K562 (cell line): ENCODE data around the gene LDLRAD3. TPM values are rescaled to one million over a fixed set of nuclear protein-coding genes. Genes with fewer than 3 reads are reported as not detected.
A peak's percentile ranks its signal among the peaks of the same experiment; 100 is the strongest.

ENCODE experiments used
- ATAC-seq: fragments of 200-7000 bp; cut with Tn5 transposase; 3 replicates; pipeline ENCODE4 v1.9.1; 2020; ENCODE audit warnings: moderate library complexity
- BruUV-seq: library from RNA; stranded (reverse); fragments of 400-500 nt; replicated peaks from 2 replicates; lab custom pipeline; 2021; lab: Mats Ljungman, UMichigan
- CTCF ChIA-PET: fragments of 300-600 bp; formaldehyde crosslinking; extraction: SDS; loops from one replicate; lab custom pipeline; 2021; ENCODE audit warnings: low intra/inter-chr PET ratio; lab: Yijun Ruan, JAX
- POLR2A ChIA-PET: fragments of 300-600, 350-650 bp; sonication (Branson Sonifier 250); formaldehyde crosslinking; extraction: SDS; loops from one replicate; lab custom pipeline; 2021; ENCODE audit warnings: antibody characterized with exemption, inconsistent platforms; lab: Yijun Ruan, JAX
- DNase-seq, 4 experiments: peaks; one replicate each; pipeline versions ENCODE4 v3.0.0 to v3.0.0-alpha.2; 2011 to 2018; ENCODE audit warnings: low spot score in 3 of 4, mixed read lengths in 3 of 4; ENCODE audit errors: extremely low read depth in 1 of 4
- FAIRE-seq: peaks from 2 replicates; lab custom pipeline; 2011; peaks lifted over from hg19 to GRCh38; lab: Jason Lieb, UNC
- H2AFZ ChIP-seq: 2 replicates; pipeline ENCODE4 v1.6.0; 2011; ENCODE audit warnings: low read depth, low read length, control low read depth, inconsistent platforms
- H3K27ac ChIP-seq: fragments of 200-600 bp; 3 replicates; pipeline ENCODE4 v1.8.0; 2011; ENCODE audit warnings: low read depth, mild to moderate bottlenecking, control low read depth, inconsistent platforms, low read length, moderate library complexity, mixed read lengths; ENCODE audit errors: extremely low read depth
- H3K27me3 ChIP-seq, 2 experiments: fragments of 300-600 bp in 1 of 2; 2 replicates in 1 of 2; 3 replicates in 1 of 2; pipeline versions ENCODE4 v1.6.0 to v1.8.0; 2011; ENCODE audit warnings: inconsistent platforms in 2 of 2, low read length in 2 of 2, mild to moderate bottlenecking in 1 of 2, mixed read lengths in 1 of 2, moderate library complexity in 1 of 2; ENCODE audit not compliant: control insufficient read depth in 2 of 2, insufficient read depth in 2 of 2
- H3K36me3 ChIP-seq: fragments of 300-600 bp; 3 replicates; pipeline ENCODE4 v1.8.0; 2011; ENCODE audit warnings: mild to moderate bottlenecking, low read length, inconsistent platforms; ENCODE audit not compliant: control insufficient read depth, insufficient read depth
- H3K4me1 ChIP-seq, 2 experiments: fragments of 200-600 bp in 1 of 2; replicated peaks in 1 of 2; 2 replicates in 1 of 2; 3 replicates in 1 of 2; pipeline versions ENCODE4 v1.5.1 to v1.8.0; 2011; ENCODE audit warnings: inconsistent platforms in 2 of 2, low read length in 2 of 2, mild to moderate bottlenecking in 1 of 2, mixed read lengths in 1 of 2, moderate library complexity in 1 of 2; ENCODE audit not compliant: control insufficient read depth in 2 of 2, insufficient read depth in 2 of 2
- H3K4me2 ChIP-seq: 2 replicates; pipeline ENCODE4 v1.6.1; 2011; ENCODE audit warnings: low read length, control low read depth, inconsistent platforms, mixed read lengths; ENCODE audit not compliant: insufficient read depth
- H3K4me3 ChIP-seq: fragments of 200-600 bp; sonication (generic), shearing (Covaris generic); 2 replicates; pipeline ENCODE4 v1.5.1; 2016; ENCODE audit warnings: control low read depth, inconsistent platforms
- H3K79me2 ChIP-seq: fragments of 200-600 bp; 3 replicates; pipeline ENCODE4 v1.8.0; 2011; ENCODE audit warnings: low read length, inconsistent platforms; ENCODE audit not compliant: control insufficient read depth, insufficient read depth
- H3K9ac ChIP-seq, 2 experiments: 2 replicates each; pipeline versions ENCODE4 v1.6.0 to v1.6.1; 2011; ENCODE audit warnings: low read depth in 2 of 2, low read length in 2 of 2, control low read depth in 1 of 2, inconsistent platforms in 1 of 2, mild to moderate bottlenecking in 1 of 2, mixed read lengths in 1 of 2; ENCODE audit not compliant: insufficient read depth in 1 of 2
- H3K9me1 ChIP-seq: one replicate; pipeline ENCODE4 v1.6.0; 2011; ENCODE audit warnings: inconsistent platforms, mild to moderate bottlenecking, low read length, moderate library complexity; ENCODE audit not compliant: control insufficient read depth, insufficient read depth
- H3K9me3 ChIP-seq: replicated peaks from 2 replicates; pipeline ENCODE4 v1.5.1; 2011; ENCODE audit warnings: low read depth, low read length, inconsistent platforms; ENCODE audit not compliant: control insufficient read depth, insufficient read depth
- H4K20me1 ChIP-seq: replicated peaks from 2 replicates; pipeline ENCODE4 v1.6.1; 2011; ENCODE audit warnings: low read length, inconsistent platforms, mixed read lengths; ENCODE audit not compliant: control insufficient read depth, insufficient read depth
- MEIS2 ChIP-seq: fragments of 450-650 bp; IDR thresholded peaks from 2 replicates; pipeline ENCODE4 v1.6.1; 2014; ENCODE audit warnings: mild to moderate bottlenecking; ENCODE audit not compliant: partially characterized antibody
- TAL1 ChIP-seq: fragments of 450-650 bp; IDR thresholded peaks from 2 replicates; pipeline ENCODE4 v1.6.1; 2016; ENCODE audit warnings: mild to moderate bottlenecking
- WGBS: fragments of 100-300 bp; shearing (Covaris generic); methylation state at CpG from one replicate; pipeline ENCODE4 v1.1.6; 2016; ENCODE audit warnings: low coverage, mixed read lengths; ENCODE audit not compliant: insufficient coverage; ENCODE audit errors: missing lambda C conversion rate; 5-methylcytosine and 5-hydroxymethylcytosine counted together
- in situ Hi-C: fragments of 300-500 bp; cut with MboI; formaldehyde crosslinking; loops from 4 replicates; pipeline ENCODE4 v1.15.0; 2018; ENCODE audit warnings: inconsistent platforms, mixed read lengths
- intact Hi-C: fragments of 100-400 bp; cut with micrococcal nuclease; formaldehyde crosslinking; loops from 2 replicates; pipeline ENCODE4 v1.14.2; 2022
- polyA plus RNA-seq, 8 experiments: library from polyadenylated mRNA; depleted of rRNA in 4 of 8; stranded (reverse) in 5 of 8; unstranded in 3 of 8; fragments of >200 nt; fragmentation: Nextera tagmentation in 2 of 8; fragmentation: Illumina TruSeq in 1 of 8; extraction: Ambion mirVana in 2 of 8; extraction: Trizol in 1 of 8; gene quantifications; 2 replicates each; pipeline versions ENCODE4 v1.2.1 to v1.2.3, GENCODE V29; 2011 to 2014; ENCODE audit warnings: inconsistent platforms in 1 of 8, missing spikeins in 1 of 8
- total RNA-seq, 7 experiments: library from RNA; depleted of rRNA in 6 of 7; stranded (reverse); fragments of >200 nt in 6 of 7; fragmentation: Illumina TruSeq in 2 of 7; extraction: Trizol in 2 of 7; gene quantifications; 2 replicates each; pipeline versions ENCODE4 v1.2.1 to v1.2.3, GENCODE V29; 2011 to 2021; ENCODE audit warnings: low replicate concordance in 1 of 7
- TF ChIP-seq, protein P1 (sequence below), 2 experiments: IDR thresholded peaks in 1 of 2; conservative IDR thresholded peaks in 1 of 2; 2 replicates each; pipeline ENCODE4 v1.6.1; 2016; ENCODE audit warnings: low read depth in 2 of 2, mild to moderate bottlenecking in 1 of 2, missing compliant biosample characterization in 1 of 2, missing genetic modification characterization in 1 of 2, moderate library complexity in 1 of 2
- TF ChIP-seq, protein P2 (sequence below): fragments of 250-450 bp; sonication (Bioruptor Pico); IDR thresholded peaks from 2 replicates; pipeline ENCODE4 v1.5.0; 2021

Gene LDLRAD3
- total and polyA plus RNA-seq, 9 of the 15 experiments (the other 6 are each of a cell fraction or from before 2014, with no cell fraction given), result 0.73 to 7.2 (median 3.5) TPM

DNA sequence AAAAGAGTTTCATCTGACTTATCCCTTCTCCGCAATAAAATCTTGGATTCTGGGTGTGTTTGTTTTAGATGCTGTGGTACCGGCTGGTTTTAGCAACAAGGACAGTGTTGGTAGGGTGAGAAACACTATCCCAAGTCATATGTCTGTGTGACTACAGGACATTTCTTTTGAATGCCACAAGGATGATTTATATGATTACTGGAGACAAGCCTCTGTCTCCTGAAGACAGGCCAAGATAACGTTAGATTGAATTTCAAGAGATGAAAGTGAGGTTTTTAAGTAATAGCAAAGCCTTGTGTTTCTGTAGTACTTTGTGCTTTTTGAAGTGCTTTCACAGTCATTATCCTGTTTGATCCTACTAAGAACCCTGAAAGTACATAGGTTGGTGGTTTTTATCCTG, 243.8 kb downstream of the LDLRAD3 start:
- ChIA-PET CTCF (interaction anchor here (0.7 kb wide), 1 partner anchor 54 kb away, joined by 3 read pairs; no protein-coding TSS in a partner anchor), POLR2A (interaction anchor here (0.6 to 1.5 kb wide), 2 partner anchors 19 to 32 kb away, joined by 3 read pairs; no protein-coding TSS in a partner anchor)
- Histone ChIP-seq H3K9ac (no peak overlapping the region), H3K9me3 (no peaks in the 10 kb centered on the region), H3K4me1 (no peaks in the 10 kb centered on the region; a peak in 2 of 5 replicates), H3K79me2 (no peaks in the 10 kb centered on the region), H3K9me1 (no peaks in the 10 kb centered on the region), H3K4me2 (no peak overlapping the region), H2AFZ (no peak overlapping the region), H3K27ac (no peak overlapping the region), H3K27me3 (no peaks in the 10 kb centered on the region), H3K36me3 (no peaks in the 10 kb centered on the region), H3K4me3 (no peak overlapping the region), H4K20me1 (no peaks in the 10 kb centered on the region)
- BruUV-seq, result no TSS peak
- DNase-seq (no peak), FAIRE-seq (no peak), ATAC-seq (no peak)
- WGBS, result 12% methylated on average over 3 of the region's 3 CpGs
- intact Hi-C loops, result no loop called here
- in situ Hi-C loops, result no loop called here
- peak; percentile 43 for TF ChIP-seq MEIS2
- TF ChIP-seq, protein P1, sequence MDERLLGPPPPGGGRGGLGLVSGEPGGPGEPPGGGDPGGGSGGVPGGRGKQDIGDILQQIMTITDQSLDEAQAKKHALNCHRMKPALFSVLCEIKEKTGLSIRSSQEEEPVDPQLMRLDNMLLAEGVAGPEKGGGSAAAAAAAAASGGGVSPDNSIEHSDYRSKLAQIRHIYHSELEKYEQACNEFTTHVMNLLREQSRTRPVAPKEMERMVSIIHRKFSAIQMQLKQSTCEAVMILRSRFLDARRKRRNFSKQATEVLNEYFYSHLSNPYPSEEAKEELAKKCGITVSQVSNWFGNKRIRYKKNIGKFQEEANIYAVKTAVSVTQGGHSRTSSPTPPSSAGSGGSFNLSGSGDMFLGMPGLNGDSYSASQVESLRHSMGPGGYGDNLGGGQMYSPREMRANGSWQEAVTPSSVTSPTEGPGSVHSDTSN (CRISPR knock-in tag; IDR thresholded peaks at IDR 0.05; ENCODE audit: low read depth), result no peak
- TF ChIP-seq, protein P1 (tag; conservative IDR thresholded peaks at IDR 0.05; ENCODE audit: low read depth), result 0 out of 2 replicates have a peak, but pooled peaks have one; percentile 12
- TF ChIP-seq, protein P2, sequence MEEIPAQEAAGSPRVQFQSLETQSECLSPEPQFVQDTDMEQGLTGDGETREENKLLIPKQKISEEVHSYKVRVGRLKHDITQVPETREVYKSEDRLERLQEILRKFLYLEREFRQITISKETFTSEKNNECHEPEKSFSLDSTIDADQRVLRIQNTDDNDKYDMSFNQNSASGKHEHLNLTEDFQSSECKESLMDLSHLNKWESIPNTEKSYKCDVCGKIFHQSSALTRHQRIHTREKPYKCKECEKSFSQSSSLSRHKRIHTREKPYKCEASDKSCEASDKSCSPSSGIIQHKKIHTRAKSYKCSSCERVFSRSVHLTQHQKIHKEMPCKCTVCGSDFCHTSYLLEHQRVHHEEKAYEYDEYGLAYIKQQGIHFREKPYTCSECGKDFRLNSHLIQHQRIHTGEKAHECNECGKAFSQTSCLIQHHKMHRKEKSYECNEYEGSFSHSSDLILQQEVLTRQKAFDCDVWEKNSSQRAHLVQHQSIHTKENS, result no peak
- TF ChIP-seq TAL1, result no peak
